DMS 273 (cell line): ENCODE data around the gene F8A3.
"Not testable (repeated sequence)": the region's sequence is repeated elsewhere in the genome, so short reads cannot be mapped to it uniquely, and the experiment has no call there.

Experiments used
- DNase-seq: peaks from one replicate; lab custom pipeline; 2025; ENCODE audit not compliant: unreplicated experiment; lab: John Stamatoyannopoulos, UW

Gene F8A3

DNA sequence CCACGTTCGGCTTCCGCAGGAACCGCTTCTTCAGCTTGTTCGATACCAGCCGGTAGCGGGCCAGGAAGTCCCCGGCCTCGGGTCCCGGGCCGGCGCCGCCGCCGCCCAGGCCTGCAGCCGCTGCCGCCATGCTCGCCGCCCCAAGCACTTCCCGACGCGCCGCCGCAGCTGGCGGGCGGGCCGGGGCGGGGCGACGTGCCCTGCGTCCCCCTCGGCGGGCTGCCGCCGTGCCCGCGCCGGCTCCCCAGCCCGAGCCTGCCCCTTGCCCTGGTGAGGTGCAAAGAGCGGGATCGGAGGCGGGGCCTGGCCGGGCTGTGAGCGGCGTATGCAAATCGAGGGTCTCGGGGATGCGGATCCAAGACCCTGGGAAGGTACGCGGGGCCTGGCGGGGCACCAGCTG lies at the start of gene F8A3:
Gene F8A3, minus strand, starts transcription at position 150 of the 400 bp plus-strand sequence. Its CDS starts 20 bp downstream, at position 130.
- not testable (repeated sequence) for DNase-seq

DNA sequence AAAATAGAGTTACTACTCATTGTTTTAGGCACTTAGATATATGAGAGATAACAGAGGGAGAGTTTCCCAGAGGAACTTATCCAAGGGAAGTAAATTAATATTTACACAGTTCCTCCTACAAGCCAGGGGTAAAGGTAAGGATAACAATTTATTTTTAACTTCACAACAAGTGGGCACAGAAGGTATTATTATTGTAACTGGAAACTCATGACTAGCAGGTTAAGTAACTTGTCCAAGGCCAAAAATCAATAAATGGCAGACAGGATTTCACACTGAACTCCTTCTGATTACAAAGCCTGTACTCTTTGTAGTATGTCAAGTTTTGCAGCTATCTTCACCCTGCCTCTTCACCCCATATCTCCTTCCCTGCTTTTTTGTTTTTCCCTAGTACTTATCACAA lies 46.9 kb upstream of the F8A3 start:
- DNase-seq: no peak

DNA sequence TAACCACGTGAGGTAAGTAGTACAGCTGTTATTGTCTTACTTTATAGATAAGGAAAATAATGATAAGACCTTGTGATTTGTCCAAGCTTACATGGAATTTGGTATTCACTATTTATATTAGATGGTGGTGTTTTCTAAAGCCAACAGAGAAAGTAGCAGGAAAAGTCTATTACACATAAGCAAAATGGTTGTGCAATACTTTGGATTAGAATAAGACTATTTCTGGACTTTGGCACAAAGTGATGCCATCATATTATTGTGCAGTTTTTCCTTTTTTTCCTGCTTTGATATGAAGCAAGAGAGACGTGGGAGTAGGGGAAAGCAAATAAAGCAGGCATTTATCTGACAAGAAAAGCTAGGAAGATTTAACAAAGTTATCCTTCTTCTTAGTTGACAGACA lies 36.7 kb upstream of the F8A3 start:
- DNase-seq: not testable (repeated sequence)

DNA sequence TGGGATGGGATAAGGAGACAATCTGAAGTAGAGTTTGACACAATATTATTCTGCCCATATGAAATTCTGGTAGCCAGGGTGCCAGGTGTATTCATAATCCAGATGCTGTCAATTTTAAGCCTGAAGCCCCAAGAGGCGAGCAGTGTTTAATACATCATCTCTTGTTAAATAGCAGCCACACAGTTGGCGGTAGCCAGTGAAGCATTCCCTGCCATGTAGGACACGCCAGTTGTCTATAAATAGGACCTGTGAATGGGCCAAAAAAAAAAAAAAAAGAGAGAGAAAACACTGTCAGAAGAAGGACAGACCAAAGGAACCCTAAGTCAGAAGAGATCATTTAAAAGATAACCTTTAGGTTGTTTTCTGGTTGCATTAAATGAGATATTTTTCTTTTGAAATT lies 33.0 kb upstream of the F8A3 start:
- not testable (repeated sequence) for DNase-seq

DNA sequence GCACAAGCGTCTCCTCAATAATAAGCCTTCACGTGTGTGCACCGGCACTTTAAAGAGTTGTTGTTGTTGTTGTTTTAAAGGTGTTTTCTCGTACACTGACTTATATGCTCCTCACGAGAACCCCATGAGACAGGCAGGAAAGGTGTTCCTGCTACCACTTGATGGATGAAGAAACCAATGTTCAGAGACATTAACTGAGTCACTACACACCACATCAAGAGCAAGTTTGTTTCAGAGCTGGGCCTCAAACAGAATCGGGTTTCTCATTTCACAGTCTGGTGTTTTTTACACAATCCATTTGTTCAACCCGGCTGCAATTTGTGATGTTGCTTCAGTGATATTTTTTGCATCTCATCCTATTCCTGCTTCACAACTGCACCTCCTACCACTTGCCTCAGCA lies 18.7 kb upstream of the F8A3 start:
- not testable (repeated sequence) for DNase-seq

DNA sequence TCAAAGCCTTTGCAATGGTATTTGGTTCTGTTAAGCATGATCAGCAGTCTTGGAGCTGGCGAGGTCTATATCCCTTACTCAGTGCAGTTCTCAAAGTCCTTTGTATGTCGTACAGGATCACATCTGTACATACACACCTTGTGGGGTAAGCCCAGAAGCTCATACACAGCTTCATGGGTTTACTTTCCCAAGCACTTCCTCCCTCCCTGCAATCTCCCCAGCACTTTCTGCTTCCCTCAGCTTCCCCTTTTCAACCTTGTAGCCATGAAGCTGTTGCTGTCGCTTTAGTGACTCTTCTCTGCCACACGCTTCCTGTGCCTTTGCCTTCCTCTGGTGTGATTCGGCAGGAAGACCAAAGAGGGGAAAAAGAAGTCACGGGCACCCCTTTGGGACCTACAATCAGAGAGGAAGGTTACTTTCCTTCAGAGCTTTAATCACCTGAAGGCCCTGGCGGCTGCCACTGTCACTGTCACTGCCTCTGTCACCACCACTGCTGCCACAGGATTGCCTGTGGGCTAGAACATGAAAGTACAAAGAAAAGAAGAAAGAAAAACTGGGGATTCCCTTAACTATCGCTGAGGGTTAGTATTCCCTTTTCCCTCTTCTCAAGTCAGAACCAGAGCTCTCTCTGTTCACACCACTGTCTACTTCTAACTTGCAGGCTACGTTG lies 8.0 kb upstream of the F8A3 start:
- not testable (repeated sequence) for DNase-seq

DNA sequence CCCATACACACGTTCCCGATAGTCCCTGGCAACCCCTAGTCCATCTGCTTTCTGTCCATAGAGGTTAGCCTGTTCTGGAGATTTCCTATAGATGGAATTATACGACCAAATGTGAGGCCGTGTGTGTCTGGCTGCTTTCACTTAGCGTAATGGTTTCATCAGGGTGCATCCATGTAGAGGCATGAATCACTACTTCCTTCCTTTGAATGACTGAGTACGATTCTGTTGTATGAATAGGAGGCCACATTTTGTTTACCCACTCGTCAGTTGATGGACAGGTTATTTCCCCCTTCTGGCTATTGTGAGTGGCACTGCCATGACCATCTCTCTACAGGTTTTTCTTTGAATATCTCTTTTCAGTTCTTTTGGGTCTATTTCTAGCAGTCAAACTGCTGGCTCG lies 2.1 kb upstream of the F8A3 start:
- DNase-seq: not testable (repeated sequence)

DNA sequence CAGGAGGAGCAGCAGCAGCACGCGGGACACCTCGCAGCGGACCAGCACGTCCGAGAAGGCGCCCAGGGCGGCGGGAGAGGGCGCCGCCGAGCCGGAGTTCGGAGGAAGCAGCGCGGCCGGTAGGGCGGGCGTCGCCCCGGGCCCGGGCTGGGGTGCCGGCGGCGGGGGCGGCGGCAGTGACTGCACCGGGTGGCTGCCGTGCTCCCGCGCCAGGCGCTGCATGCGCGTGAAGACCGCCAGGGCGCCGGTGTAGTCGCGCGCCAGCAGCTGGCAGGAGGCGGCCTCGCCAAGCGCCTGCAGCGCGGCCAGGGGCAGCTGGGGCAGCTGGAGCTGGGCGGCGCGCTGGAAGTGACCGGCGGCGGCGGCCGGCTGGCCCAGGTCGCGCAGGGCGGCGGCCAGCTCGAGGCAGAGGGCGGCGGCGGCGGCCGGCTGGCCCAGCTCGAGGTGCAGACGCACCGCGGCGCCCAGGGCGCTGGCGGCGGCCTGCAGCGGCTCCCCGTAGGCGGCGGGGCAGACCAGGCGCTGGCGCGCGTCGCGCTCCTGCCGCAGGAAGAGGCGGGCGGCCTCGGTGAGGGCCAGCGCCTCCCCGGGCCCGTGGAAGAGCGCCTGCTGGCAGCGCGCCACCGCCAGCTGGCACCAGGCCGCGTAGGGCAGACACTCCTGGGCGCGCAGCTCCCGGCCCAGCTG lies 516 bp downstream of the F8A3 start:
- DNase-seq: not testable (repeated sequence)

DNA sequence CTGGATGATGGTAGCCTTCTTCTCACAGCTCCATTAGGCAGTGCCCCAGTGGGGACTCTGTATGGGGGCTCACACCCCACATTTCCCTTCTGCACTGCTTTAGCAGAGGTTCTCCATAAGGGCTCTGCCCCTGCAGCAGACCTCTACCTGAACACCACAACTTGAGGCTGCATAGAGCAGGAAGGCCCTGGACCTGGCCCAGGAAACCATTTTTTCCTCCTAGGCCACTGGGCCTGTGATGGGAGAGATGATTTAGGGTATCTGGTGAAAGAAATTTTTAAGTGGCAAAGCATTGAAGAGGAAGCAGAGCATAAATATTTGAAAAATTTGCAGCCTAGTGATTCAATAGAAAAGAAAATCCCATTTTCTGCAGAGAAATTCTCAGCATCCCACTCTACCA lies 17.3 kb downstream of the F8A3 start:
- no peak for DNase-seq

DNA sequence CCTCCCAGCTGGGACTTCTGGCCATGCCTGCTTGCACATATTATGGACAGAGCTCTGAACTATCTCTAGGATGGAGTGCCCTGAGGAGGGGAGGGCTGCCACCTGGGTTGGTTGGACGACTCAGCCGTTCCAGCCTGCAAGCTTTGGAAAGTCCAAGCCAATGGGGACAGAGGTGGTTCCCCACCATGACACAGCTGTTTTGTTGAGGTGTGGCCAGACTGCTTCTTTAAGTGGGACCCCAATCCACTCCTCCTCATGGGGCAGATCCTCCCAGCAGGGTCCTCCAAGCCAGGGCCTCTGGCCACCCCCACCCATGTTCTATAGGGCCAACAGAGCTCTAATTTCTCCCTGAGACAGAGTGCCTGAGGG lies 22.7 kb downstream of the F8A3 start:
- DNase-seq: no peak

DNA sequence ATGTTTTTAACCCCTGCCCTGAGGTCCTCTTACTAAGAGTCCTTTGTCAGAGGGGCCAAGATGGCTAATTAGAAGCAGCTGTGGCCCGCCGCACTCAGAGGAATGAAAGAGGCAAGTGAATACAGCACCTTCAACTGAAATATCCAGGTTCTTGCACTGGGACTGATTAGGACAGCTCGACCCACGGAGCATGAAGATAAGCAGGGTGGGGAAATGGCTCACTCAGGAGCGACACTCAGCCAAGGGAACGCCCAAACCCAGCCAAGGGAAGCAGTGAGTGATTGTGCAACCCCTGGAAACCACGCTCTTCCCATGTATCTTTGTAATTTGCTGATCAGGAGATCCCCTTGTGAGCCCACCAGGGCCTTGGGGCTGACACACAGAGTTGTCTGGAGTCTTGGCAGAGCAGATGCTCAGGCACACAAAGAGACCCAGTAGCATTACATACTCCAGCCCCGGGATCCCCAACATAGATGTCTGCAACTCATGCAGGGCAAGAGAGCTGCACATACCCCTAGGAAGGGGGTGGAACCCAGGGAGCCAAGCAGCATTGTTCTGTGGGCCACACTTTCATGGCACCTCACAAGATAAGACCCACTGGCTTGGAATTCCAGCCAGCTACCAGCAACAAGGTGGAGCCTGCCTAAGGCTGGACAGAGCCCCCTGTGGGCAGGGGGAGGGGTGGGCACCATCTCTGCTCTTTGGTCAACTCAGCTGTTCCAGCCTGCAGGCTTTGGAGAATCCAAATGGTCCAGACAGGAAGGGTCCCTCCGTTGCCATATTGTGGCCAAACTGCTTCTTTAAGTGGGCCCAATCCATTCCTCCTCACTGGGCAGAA lies 23.3 kb downstream of the F8A3 start:
- no peak for DNase-seq

DNA sequence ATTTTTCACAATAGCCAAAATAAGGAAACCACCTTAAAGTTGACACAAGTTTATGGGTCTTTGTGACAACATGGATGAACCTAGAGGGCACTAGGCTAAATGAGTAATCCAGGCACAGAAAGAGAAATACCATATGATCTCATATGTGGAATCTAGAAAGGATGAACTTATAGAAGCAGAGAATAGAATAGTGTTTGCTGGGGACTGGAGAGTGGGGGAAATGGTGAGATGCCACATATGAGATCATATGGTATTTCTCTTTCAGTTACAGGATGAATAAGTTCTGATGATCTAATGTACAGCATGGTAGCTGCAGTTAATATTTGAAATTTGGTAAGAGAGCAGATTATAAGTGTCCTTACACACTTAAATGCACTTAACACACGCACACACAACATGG lies 40.7 kb downstream of the F8A3 start:
- no peak for DNase-seq
